H9 (cell line): ENCODE measurements around the gene CCDC57. TPM values are rescaled to one million over a fixed set of nuclear protein-coding genes. Genes with fewer than 3 reads are reported as not detected.
A peak's percentile ranks its signal among the peaks of the same experiment; 100 is the strongest.

Source experiments
- DNase-seq: peaks from one replicate; pipeline ENCODE4 v3.0.0-alpha.2; 2017
- H2AFZ ChIP-seq: one replicate; pipeline ENCODE4 v1.6.1; 2013; ENCODE audit warnings: mild to moderate bottlenecking, low read length, control low read depth, moderate library complexity
- H2AK5ac ChIP-seq: 2 replicates; pipeline ENCODE4 v1.6.1; 2013; ENCODE audit warnings: low read length, control low read depth, mixed read lengths; ENCODE audit not compliant: insufficient read length
- H2BK120ac ChIP-seq: one replicate; pipeline ENCODE4 v1.6.1; 2013; ENCODE audit warnings: low read depth, mild to moderate bottlenecking, low read length, control low read depth, inconsistent platforms; ENCODE audit not compliant: poor library complexity, severe bottlenecking
- H2BK12ac ChIP-seq: 2 replicates; pipeline ENCODE4 v1.6.1; 2013; ENCODE audit warnings: low read length, control low read depth, mixed read lengths, low read depth; ENCODE audit not compliant: insufficient read length
- H2BK15ac ChIP-seq: 2 replicates; pipeline ENCODE4 v1.6.1; 2013; ENCODE audit warnings: low read depth, low read length, control low read depth
- H2BK20ac ChIP-seq: one replicate; pipeline ENCODE4 v1.6.1; 2013; ENCODE audit warnings: low read depth, mild to moderate bottlenecking, low read length, control low read depth, inconsistent platforms; ENCODE audit not compliant: poor library complexity, severe bottlenecking
- H2BK5ac ChIP-seq: 2 replicates; pipeline ENCODE4 v1.6.1; 2013; ENCODE audit warnings: low read length, control low read depth, mixed read lengths; ENCODE audit not compliant: insufficient read length
- H3K14ac ChIP-seq: 2 replicates; pipeline ENCODE4 v1.6.1; 2013; ENCODE audit warnings: low read length, control low read depth; ENCODE audit not compliant: insufficient read depth
- H3K18ac ChIP-seq: 2 replicates; pipeline ENCODE4 v1.6.1; 2013; ENCODE audit warnings: low read depth, mild to moderate bottlenecking, mixed read lengths, low read length, control low read depth; ENCODE audit not compliant: insufficient read length
- H3K23ac ChIP-seq: 2 replicates; pipeline ENCODE4 v1.6.1; 2013; ENCODE audit warnings: low read length, control low read depth, mixed read lengths, low read depth; ENCODE audit not compliant: insufficient read length
- H3K23me2 ChIP-seq: 2 replicates; pipeline ENCODE4 v1.6.1; 2013; ENCODE audit warnings: low read depth, mild to moderate bottlenecking, mixed read lengths, low read length, control low read depth; ENCODE audit not compliant: insufficient read length, poor library complexity, severe bottlenecking
- H3K27ac ChIP-seq: 2 replicates; pipeline ENCODE4 v1.5.1; 2013; ENCODE audit warnings: low read length, control low read depth, mixed read lengths, low read depth; ENCODE audit not compliant: insufficient read length
- H3K27me3 ChIP-seq: 2 replicates; pipeline ENCODE4 v1.6.1; 2013; ENCODE audit warnings: low read length, control low read depth, inconsistent platforms; ENCODE audit not compliant: insufficient read depth
- H3K4ac ChIP-seq: 2 replicates; pipeline ENCODE4 v1.6.1; 2013; ENCODE audit warnings: low read depth, mild to moderate bottlenecking, control low read depth, inconsistent platforms, low read length, moderate library complexity
- H3K4me1 ChIP-seq: 2 replicates; pipeline ENCODE4 v1.6.1; 2013; ENCODE audit warnings: low read length, control low read depth, inconsistent platforms; ENCODE audit not compliant: insufficient read depth
- H3K4me2 ChIP-seq: 2 replicates; pipeline ENCODE4 v1.6.1; 2013; ENCODE audit warnings: low read length, control low read depth, mixed read lengths; ENCODE audit not compliant: insufficient read length, insufficient read depth
- H3K56ac ChIP-seq: 2 replicates; pipeline ENCODE4 v1.6.1; 2013; ENCODE audit warnings: low read depth, mild to moderate bottlenecking, mixed read lengths, low read length, control low read depth; ENCODE audit not compliant: insufficient read length
- H3K79me1 ChIP-seq: 2 replicates; pipeline ENCODE4 v1.6.1; 2013; ENCODE audit warnings: low read depth, mild to moderate bottlenecking, moderate library complexity, low read length, control low read depth, inconsistent platforms; ENCODE audit not compliant: insufficient read depth, poor library complexity, severe bottlenecking
- H3K79me2 ChIP-seq: 2 replicates; pipeline ENCODE4 v1.6.1; 2013; ENCODE audit warnings: low read length, control low read depth, inconsistent platforms; ENCODE audit not compliant: insufficient read depth
- H3K9ac ChIP-seq: 2 replicates; pipeline ENCODE4 v1.6.1; 2013; ENCODE audit warnings: low read length, control low read depth, mixed read lengths; ENCODE audit not compliant: insufficient read length; ENCODE audit errors: extremely low read depth
- H3K9me3 ChIP-seq: one replicate; pipeline ENCODE4 v1.6.1; 2013; ENCODE audit warnings: low read depth, low read length, inconsistent platforms; ENCODE audit not compliant: control insufficient read depth
- H3T11ph ChIP-seq: one replicate; pipeline ENCODE4 v1.6.1; 2013; ENCODE audit warnings: mild to moderate bottlenecking, low read length, control low read depth, inconsistent platforms
- H4K20me1 ChIP-seq: one replicate; pipeline ENCODE4 v1.6.1; 2013; ENCODE audit not compliant: control insufficient read depth, insufficient read length, insufficient read depth
- H4K5ac ChIP-seq: 2 replicates; pipeline ENCODE4 v1.6.1; 2013; ENCODE audit warnings: low read depth, mild to moderate bottlenecking, mixed read lengths, low read length, control low read depth; ENCODE audit not compliant: insufficient read length
- H4K8ac ChIP-seq: replicated peaks from 2 replicates; pipeline ENCODE4 v1.6.1; 2013; ENCODE audit warnings: low read length, control low read depth, mixed read lengths, low read depth; ENCODE audit not compliant: insufficient read length
- H4K91ac ChIP-seq: 2 replicates; pipeline ENCODE4 v1.6.1; 2013; ENCODE audit warnings: low read depth, mild to moderate bottlenecking, moderate library complexity, mixed read lengths, low read length, control low read depth; ENCODE audit not compliant: insufficient read length
- H3K27ac Mint-ChIP-seq, 3 experiments: 2 replicates in 2 of 3; 3 replicates in 1 of 3; pipeline ENCODE4 v1.8.0; 2020 to 2021; ENCODE audit warnings: mixed read lengths in 3 of 3, mild to moderate bottlenecking in 1 of 3, moderate library complexity in 1 of 3
- H3K27me3 Mint-ChIP-seq: 2 replicates; pipeline ENCODE4 v1.8.0; 2021; ENCODE audit warnings: low read depth, mild to moderate bottlenecking, moderate library complexity, mixed read lengths
- H3K36me3 Mint-ChIP-seq, 3 experiments: 2 replicates in 2 of 3; 3 replicates in 1 of 3; pipeline ENCODE4 v1.8.0; 2020 to 2021; ENCODE audit warnings: low read depth in 3 of 3, mixed read lengths in 3 of 3; ENCODE audit not compliant: insufficient read depth in 1 of 3
- H3K4me1 Mint-ChIP-seq, 2 experiments: 2 replicates each; pipeline ENCODE4 v1.8.0; 2020; ENCODE audit warnings: mixed read lengths in 2 of 2
- H3K4me3 Mint-ChIP-seq, 2 experiments: 2 replicates in 1 of 2; 3 replicates in 1 of 2; pipeline ENCODE4 v1.8.0; 2020 to 2021; ENCODE audit warnings: mild to moderate bottlenecking in 2 of 2, mixed read lengths in 2 of 2, moderate library complexity in 1 of 2
- H3K9me3 Mint-ChIP-seq, 2 experiments: 2 replicates in 1 of 2; 3 replicates in 1 of 2; pipeline ENCODE4 v1.8.0; 2020; ENCODE audit warnings: mild to moderate bottlenecking in 2 of 2, mixed read lengths in 2 of 2, moderate library complexity in 1 of 2
- WGBS: extraction: QIAGEN DNeasy Blood & Tissue Kit; methylation state at CpG from one replicate; pipeline ENCODE4 v1.1.7; 2013; ENCODE audit warnings: missing lambda C conversion rate, low lambda C conversion rate, mixed read lengths; ENCODE audit not compliant: insufficient read length; ENCODE audit errors: extremely low coverage; 5-methylcytosine and 5-hydroxymethylcytosine counted together
- total RNA-seq: library from RNA; stranded (reverse); gene quantifications from 2 replicates; pipeline ENCODE4 v1.2.1, GENCODE V29; 2021
- TF ChIP-seq, protein P1 (sequence below): fragments of 200-600 bp; sonication (generic); conservative IDR thresholded peaks from 3 replicates; pipeline ENCODE4 v1.8.0; 2021; ENCODE audit warnings: antibody characterized with exemption, mild to moderate bottlenecking

Gene CCDC57
- total RNA-seq, 1 experiment from 2014 or later = 11.0 TPM

- H3K9ac ChIP-seq = no peak overlapping the region
- peaks cover 0 to 5% of the 10 kb centered on the region in 2 experiments; a peak in 1 of 4 replicates for H3K4me1 Mint-ChIP-seq
- no peak overlapping the region for H2BK120ac ChIP-seq
Measured at GRCh38 chr17:82153745-82154375, 58.8 kb downstream of the CCDC57 start.

More at GRCh38 chr17:82153745-82154375, 58.8 kb downstream of the CCDC57 start:
- Mint-ChIP-seq H3K27ac (no peak overlapping the region), H3K9me3 (peaks cover 7 to 26% of the 10 kb centered on the region in 2 experiments; a peak in 4 of 5 replicates), H3K36me3 (peaks cover 5 to 24% (median 5%) of the 10 kb centered on the region in 3 experiments; a peak in 6 of 7 replicates), H3K27me3 (peaks cover 12% of the 10 kb centered on the region), H3K4me3 (0 out of 5 replicates have a peak overlapping the region, but pooled peaks of 1 of the 2 experiments have one; percentile 20)
- H4K20me1 ChIP-seq = no peaks in the 10 kb centered on the region
- H3K27me3 ChIP-seq = no peaks in the 10 kb centered on the region
- H4K5ac ChIP-seq = no peak overlapping the region
- no peak overlapping the region for H3K4ac ChIP-seq
- no peak overlapping the region for H4K8ac ChIP-seq
- no peak overlapping the region for H2BK12ac ChIP-seq
- no peaks in the 10 kb centered on the region for H3K79me1 ChIP-seq
- no peaks in the 10 kb centered on the region for H3K9me3 ChIP-seq
- H2BK20ac ChIP-seq = no peak overlapping the region
- no peak overlapping the region for H2AFZ ChIP-seq
- H3K18ac ChIP-seq = no peak overlapping the region
- TF ChIP-seq, protein P1, sequence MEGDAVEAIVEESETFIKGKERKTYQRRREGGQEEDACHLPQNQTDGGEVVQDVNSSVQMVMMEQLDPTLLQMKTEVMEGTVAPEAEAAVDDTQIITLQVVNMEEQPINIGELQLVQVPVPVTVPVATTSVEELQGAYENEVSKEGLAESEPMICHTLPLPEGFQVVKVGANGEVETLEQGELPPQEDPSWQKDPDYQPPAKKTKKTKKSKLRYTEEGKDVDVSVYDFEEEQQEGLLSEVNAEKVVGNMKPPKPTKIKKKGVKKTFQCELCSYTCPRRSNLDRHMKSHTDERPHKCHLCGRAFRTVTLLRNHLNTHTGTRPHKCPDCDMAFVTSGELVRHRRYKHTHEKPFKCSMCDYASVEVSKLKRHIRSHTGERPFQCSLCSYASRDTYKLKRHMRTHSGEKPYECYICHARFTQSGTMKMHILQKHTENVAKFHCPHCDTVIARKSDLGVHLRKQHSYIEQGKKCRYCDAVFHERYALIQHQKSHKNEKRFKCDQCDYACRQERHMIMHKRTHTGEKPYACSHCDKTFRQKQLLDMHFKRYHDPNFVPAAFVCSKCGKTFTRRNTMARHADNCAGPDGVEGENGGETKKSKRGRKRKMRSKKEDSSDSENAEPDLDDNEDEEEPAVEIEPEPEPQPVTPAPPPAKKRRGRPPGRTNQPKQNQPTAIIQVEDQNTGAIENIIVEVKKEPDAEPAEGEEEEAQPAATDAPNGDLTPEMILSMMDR = peak; percentile 98
- H3T11ph ChIP-seq = no peak overlapping the region
- H4K91ac ChIP-seq = no peak overlapping the region
- no peak overlapping the region for H2BK15ac ChIP-seq
- no peak overlapping the region for H3K4me2 ChIP-seq
- no peaks in the 10 kb centered on the region for H3K23me2 ChIP-seq
- H2AK5ac ChIP-seq = no peak overlapping the region
- WGBS = no CpG with 5 or more reads among the region's 16 CpGs
- DNase-seq = peak; percentile 94
- no peak overlapping the region for H3K27ac ChIP-seq
- no peak overlapping the region for H2BK5ac ChIP-seq
- no peak overlapping the region for H3K56ac ChIP-seq
- no peaks in the 10 kb centered on the region for H3K4me1 ChIP-seq
- no peaks in the 10 kb centered on the region for H3K79me2 ChIP-seq
- H3K23ac ChIP-seq = no peak overlapping the region
- no peak overlapping the region for H3K14ac ChIP-seq
